GM06990 (cell line): ENCODE measurements around the gene UCP2.

Experiments
- DNase-seq: peaks from one replicate; pipeline ENCODE4 v3.0.0-alpha.2; 2011; ENCODE audit not compliant: insufficient read length; ENCODE audit errors: extremely low read depth
- H3K27me3 ChIP-seq: replicated peaks from 2 replicates; pipeline ENCODE4 v1.6.0; 2011; ENCODE audit warnings: low read length; ENCODE audit not compliant: control insufficient read depth, insufficient read depth
- H3K36me3 ChIP-seq: 2 replicates; pipeline ENCODE4 v1.5.1; 2011; ENCODE audit warnings: low read length; ENCODE audit not compliant: control insufficient read depth, insufficient read depth
- H3K4me3 ChIP-seq: replicated peaks from 2 replicates; pipeline ENCODE4 v1.5.1; 2011; ENCODE audit warnings: low read depth, mild to moderate bottlenecking, control low read depth, low read length
- CTCF ChIP-seq: IDR thresholded peaks from 2 replicates; pipeline ENCODE4 v1.5.1; 2011; ENCODE audit warnings: low read length, control low read depth, mild to moderate bottlenecking, inconsistent platforms; ENCODE audit not compliant: insufficient read depth, poor library complexity, severe bottlenecking

The UCP2 gene

GRCh38 chr11:74004046-74004695, 21.5 kb upstream of the UCP2 start:
- TF ChIP-seq CTCF: no peak
- H3K36me3 ChIP-seq: peaks cover 2% of the 10 kb centered on the region
- no peaks in the 10 kb centered on the region for H3K27me3 ChIP-seq
- no peak overlapping the region for H3K4me3 ChIP-seq
- no peak for DNase-seq

GRCh38 chr11:74002832-74003231, 20.2 kb upstream of the UCP2 start:
- DNase-seq: no peak
- Histone ChIP-seq H3K27me3 (no peaks in the 10 kb centered on the region), H3K36me3 (peaks cover 2% of the 10 kb centered on the region), H3K4me3 (no peak overlapping the region)
- no peak for TF ChIP-seq CTCF

GRCh38 chr11:74001822-74002286, 19.2 kb upstream of the UCP2 start:
- DNase-seq: no peak
- Histone ChIP-seq H3K36me3 (peaks cover 2% of the 10 kb centered on the region), H3K4me3 (no peak overlapping the region), H3K27me3 (no peaks in the 10 kb centered on the region)
- no peak for TF ChIP-seq CTCF

GRCh38 chr11:74000307-74001133, 17.9 kb upstream of the UCP2 start:
- DNase-seq: no peak
- Histone ChIP-seq H3K27me3 (no peaks in the 10 kb centered on the region), H3K36me3 (peaks cover 2% of the 10 kb centered on the region), H3K4me3 (no peak overlapping the region)
- TF ChIP-seq CTCF: no peak

GRCh38 chr11:73999581-74000306, 17.1 kb upstream of the UCP2 start:
- no peaks in the 10 kb centered on the region for H3K27me3 ChIP-seq
- DNase-seq: no peak
- peaks cover 2% of the 10 kb centered on the region for H3K36me3 ChIP-seq
- no peak for TF ChIP-seq CTCF
- no peak overlapping the region for H3K4me3 ChIP-seq
